GM12891 (cell line): ENCODE results near the gene OPRD1.

ENCODE experiments used
- PAX5 ChIP-seq: IDR thresholded peaks from 2 replicates; pipeline ENCODE4 v1.6.1; 2011; ENCODE audit warnings: low read length, moderate library complexity, mild to moderate bottlenecking; ENCODE audit not compliant: insufficient read depth, severe bottlenecking
- POLR2A ChIP-seq: IDR thresholded peaks from 2 replicates; pipeline ENCODE4 v1.6.1; 2011; ENCODE audit warnings: low read depth, low read length, control low read depth
- POLR2AphosphoS5 ChIP-seq: IDR thresholded peaks from 2 replicates; pipeline ENCODE4 v1.6.1; 2011; ENCODE audit warnings: low read depth, low read length, control low read depth
- POU2F2 ChIP-seq: IDR thresholded peaks from 2 replicates; pipeline ENCODE4 v1.6.1; 2011; ENCODE audit warnings: low read depth, mild to moderate bottlenecking, control low read depth, low read length, moderate library complexity
- SPI1 ChIP-seq: IDR thresholded peaks from 2 replicates; pipeline ENCODE4 v1.6.1; 2011; ENCODE audit warnings: low read depth, low read length, control low read depth
- TAF1 ChIP-seq: IDR thresholded peaks from 2 replicates; pipeline ENCODE4 v1.6.1; 2011; ENCODE audit warnings: low read depth, low read length, control low read depth

GRCh38 chr1:28855969-28856368 lies 44.0 kb downstream of the OPRD1 start:
- TF ChIP-seq POLR2A (no peak), TAF1 (no peak), POLR2AphosphoS5 (no peak), PAX5 (no peak), POU2F2 (no peak), SPI1 (no peak)
